ENCODE measurements around the gene RAB37.

GRCh38 chr17:74691151-74691550, 45.9 kb upstream of the RAB37 start:
- TF ChIP-seq, protein P1, sequence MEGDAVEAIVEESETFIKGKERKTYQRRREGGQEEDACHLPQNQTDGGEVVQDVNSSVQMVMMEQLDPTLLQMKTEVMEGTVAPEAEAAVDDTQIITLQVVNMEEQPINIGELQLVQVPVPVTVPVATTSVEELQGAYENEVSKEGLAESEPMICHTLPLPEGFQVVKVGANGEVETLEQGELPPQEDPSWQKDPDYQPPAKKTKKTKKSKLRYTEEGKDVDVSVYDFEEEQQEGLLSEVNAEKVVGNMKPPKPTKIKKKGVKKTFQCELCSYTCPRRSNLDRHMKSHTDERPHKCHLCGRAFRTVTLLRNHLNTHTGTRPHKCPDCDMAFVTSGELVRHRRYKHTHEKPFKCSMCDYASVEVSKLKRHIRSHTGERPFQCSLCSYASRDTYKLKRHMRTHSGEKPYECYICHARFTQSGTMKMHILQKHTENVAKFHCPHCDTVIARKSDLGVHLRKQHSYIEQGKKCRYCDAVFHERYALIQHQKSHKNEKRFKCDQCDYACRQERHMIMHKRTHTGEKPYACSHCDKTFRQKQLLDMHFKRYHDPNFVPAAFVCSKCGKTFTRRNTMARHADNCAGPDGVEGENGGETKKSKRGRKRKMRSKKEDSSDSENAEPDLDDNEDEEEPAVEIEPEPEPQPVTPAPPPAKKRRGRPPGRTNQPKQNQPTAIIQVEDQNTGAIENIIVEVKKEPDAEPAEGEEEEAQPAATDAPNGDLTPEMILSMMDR (IDR thresholded peaks at IDR 0.05) = no peak
- no peak for TF ChIP-seq EZH2 (IDR thresholded peaks at IDR 0.05; ENCODE audit: borderline replicate concordance, insufficient read depth, low read depth, low read length, poor library complexity, severe bottlenecking)
